Measurements from ENCODE around the gene PSME1. TPM values are rescaled to one million over a fixed set of nuclear protein-coding genes. Genes with fewer than 3 reads are reported as not detected.

PSME1 gene
- total RNA-seq, 2 experiments from 2014 or later, result 403 to 427 TPM

- DNase-seq, result no peak
- ChIA-PET POLR2A (interaction anchor here (0.8 to 5.6 kb wide), 3 partner anchors 9 to 49 kb away, joined by 4 to 41 read pairs (median 6); partner anchors contain the start of gene PCK2), CTCF (interaction anchor here (1.1 to 11.2 kb wide), 7 partner anchors 13 to 54 kb away, joined by 3 to 261 read pairs (median 36); partner anchors contain the start of genes EMC9, IRF9 and PCK2)
- no peak overlapping the region for H3K4me3 Mint-ChIP-seq
- no peaks in the 10 kb centered on the region for H3K9me3 Mint-ChIP-seq
- peaks cover 28% of the 10 kb centered on the region for H3K36me3 Mint-ChIP-seq
- intact Hi-C loops (cut with micrococcal nuclease), result no loop called here
- H3K27me3 Mint-ChIP-seq, result no peaks in the 10 kb centered on the region
- H3K4me1 Mint-ChIP-seq (ENCODE audit: low read depth), result peaks cover 22% of the 10 kb centered on the region
- H3K27ac Mint-ChIP-seq, result no peak overlapping the region
Measured at GRCh38 chr14:24106672-24107271, 29.2 kb upstream of the PSME1 start.

- Mint-ChIP-seq H3K4me1 (ENCODE audit: low read depth) (peaks cover 22% of the 10 kb centered on the region), H3K27ac (peak overlapping the region; percentile 91), H3K27me3 (no peaks in the 10 kb centered on the region), H3K9me3 (no peaks in the 10 kb centered on the region), H3K36me3 (peaks cover 15% of the 10 kb centered on the region), H3K4me3 (peak overlapping the region; percentile 11)
- DNase-seq, result no peak
- intact Hi-C loops (cut with micrococcal nuclease), result loop anchor here (1.0 kb wide), 2 partner anchors 13 to 55 kb away; no protein-coding TSS in a partner anchor
- ChIA-PET POLR2A (interaction anchor here (0.5 to 5.6 kb wide), 10 partner anchors 11 to 1726 kb away, joined by 3 to 41 read pairs (median 4); partner anchors contain the start of genes CARMIL3, EMC9, IRF9 and PCK2), CTCF (interaction anchor here (0.7 to 11.2 kb wide), 37 partner anchors 8 to 441 kb away, joined by 3 to 261 read pairs (median 5); partner anchors contain the start of genes CARMIL3, DHRS4L2, EMC9 and IPO4)
Measured at GRCh38 chr14:24108336-24108874, 27.6 kb upstream of the PSME1 start.

GRCh38 chr14:24110060-24110459, 25.9 kb upstream of the PSME1 start:
- CTCF ChIA-PET, result interaction anchor here (0.6 to 11.2 kb wide), 18 partner anchors 10 to 154 kb away, joined by 3 to 261 read pairs (median 7); partner anchors contain the start of genes CPNE6, DHRS4L2, EMC9 and IRF9
- H3K4me3 Mint-ChIP-seq, result no peak overlapping the region
- no peak overlapping the region for H3K27ac Mint-ChIP-seq
- no peaks in the 10 kb centered on the region for H3K27me3 Mint-ChIP-seq
- peaks cover 22% of the 10 kb centered on the region for H3K4me1 Mint-ChIP-seq (ENCODE audit: low read depth)
- peaks cover 4% of the 10 kb centered on the region for H3K36me3 Mint-ChIP-seq
- intact Hi-C loops (cut with micrococcal nuclease), result no loop called here
- no peak for DNase-seq
- no peaks in the 10 kb centered on the region for H3K9me3 Mint-ChIP-seq
- POLR2A ChIA-PET, result interaction anchor here (0.6 to 5.6 kb wide), 8 partner anchors 15 to 1370 kb away, joined by 3 to 41 read pairs (median 5); partner anchors contain the start of genes IRF9, PCK2 and PSME1

GRCh38 chr14:24110523-24110922, 25.5 kb upstream of the PSME1 start:
- no peaks in the 10 kb centered on the region for H3K9me3 Mint-ChIP-seq
- ChIA-PET POLR2A (interaction anchor here (1.1 to 5.6 kb wide), 6 partner anchors 16 to 52 kb away, joined by 3 to 41 read pairs (median 5); partner anchors contain the start of genes IRF9, PCK2 and PSME1), CTCF (interaction anchor here (0.5 to 11.2 kb wide), 17 partner anchors 10 to 164 kb away, joined by 3 to 261 read pairs (median 5); partner anchors contain the start of genes DHRS4L2, EMC9, IRF9 and MDP1)
- DNase-seq, result no peak
- no peak overlapping the region for H3K4me3 Mint-ChIP-seq
- no peaks in the 10 kb centered on the region for H3K27me3 Mint-ChIP-seq
- peak overlapping the region; percentile 20 for H3K27ac Mint-ChIP-seq
- intact Hi-C loops (cut with micrococcal nuclease), result no loop called here
- peaks cover 7% of the 10 kb centered on the region for H3K36me3 Mint-ChIP-seq
- H3K4me1 Mint-ChIP-seq (ENCODE audit: low read depth), result peaks cover 25% of the 10 kb centered on the region

- CTCF ChIA-PET, result interaction anchor here (1.4 to 4.6 kb wide), 9 partner anchors 18 to 220 kb away, joined by 3 to 33 read pairs (median 10); partner anchors contain the start of genes CIDEB, EMC9, IRF9 and MDP1
- Mint-ChIP-seq H3K4me3 (peak overlapping the region; percentile 95), H3K36me3 (peaks cover 21% of the 10 kb centered on the region), H3K9me3 (no peaks in the 10 kb centered on the region), H3K27me3 (no peaks in the 10 kb centered on the region), H3K27ac (peak overlapping the region; percentile 100), H3K4me1 (ENCODE audit: low read depth) (peaks cover 36% of the 10 kb centered on the region)
- POLR2A ChIA-PET, result interaction anchor here (1.0 to 6.6 kb wide), 11 partner anchors 13 to 316 kb away, joined by 3 to 73 read pairs (median 27); partner anchors contain the start of genes CBLN3, EMC9, IRF9 and KHNYN
- intact Hi-C loops (cut with micrococcal nuclease), result no loop called here
- no peak for DNase-seq
Measured at GRCh38 chr14:24113379-24113800, 22.6 kb upstream of the PSME1 start.

- Mint-ChIP-seq H3K36me3 (peaks cover 26% of the 10 kb centered on the region), H3K9me3 (no peaks in the 10 kb centered on the region), H3K4me3 (peak overlapping the region; percentile 95), H3K4me1 (ENCODE audit: low read depth) (peaks cover 30% of the 10 kb centered on the region), H3K27me3 (no peaks in the 10 kb centered on the region), H3K27ac (peak overlapping the region; percentile 100)
- DNase-seq, result peak; percentile 93
- CTCF ChIA-PET, result interaction anchor here (0.7 to 4.6 kb wide), 15 partner anchors 19 to 1105 kb away, joined by 3 to 33 read pairs (median 7); partner anchors contain the start of genes CIDEB, DHRS4L2, EMC9 and IRF9
- POLR2A ChIA-PET, result interaction anchor here (1.0 to 6.6 kb wide), 20 partner anchors 11 to 793 kb away, joined by 3 to 73 read pairs (median 8); partner anchors contain the start of genes CARMIL3, CBLN3, CHMP4A and CIDEB
- intact Hi-C loops (cut with micrococcal nuclease), result loop anchor here (1.0 to 2.0 kb wide), 10 partner anchors 20 to 793 kb away; partner anchors contain the start of genes CARMIL3, CHMP4A, EMC9 and IPO4
Measured at GRCh38 chr14:24113801-24114531, 22.0 kb upstream of the PSME1 start.

GRCh38 chr14:24114532-24115421, 21.2 kb upstream of the PSME1 start, which contains the start of the genes DCAF11 and NRL:
Gene DCAF11 (plus strand): TSS chr14:24114777. CDS start chr14:24115595, 818 bp downstream.
Gene NRL (minus strand): TSS chr14:24114949. CDS start chr14:24082848, 32,101 bp downstream.
- H3K27ac Mint-ChIP-seq, result peak within 1 kb of the TSS; percentile 100
- DNase-seq, result peak; percentile 99
- ChIA-PET POLR2A (interaction anchor here (1.0 to 6.6 kb wide), 21 partner anchors 8 to 794 kb away, joined by 3 to 73 read pairs (median 7); partner anchors contain the start of genes CARMIL3, CBLN3, CHMP4A and CIDEB), CTCF (interaction anchor here (0.7 to 4.6 kb wide), 18 partner anchors 17 to 1106 kb away, joined by 3 to 33 read pairs (median 4); partner anchors contain the start of genes CIDEB, DHRS4L2, EMC9 and IRF9)
- peak within 1 kb of the TSS; percentile 95 for H3K4me3 Mint-ChIP-seq
- no peaks in the 10 kb centered on the region for H3K9me3 Mint-ChIP-seq
- H3K36me3 Mint-ChIP-seq, result peaks cover 33% of the 10 kb centered on the region
- no peaks in the 10 kb centered on the region for H3K27me3 Mint-ChIP-seq
- intact Hi-C loops (cut with micrococcal nuclease), result loop anchor here (1.0 to 2.0 kb wide), 13 partner anchors 20 to 793 kb away; partner anchors contain the start of genes CARMIL3, CHMP4A, EMC9 and GMPR2
- peaks cover 24% of the 10 kb centered on the region for H3K4me1 Mint-ChIP-seq (ENCODE audit: low read depth)

- peak overlapping the region; percentile 100 for H3K27ac Mint-ChIP-seq
- H3K4me3 Mint-ChIP-seq, result peak overlapping the region; percentile 95
- DNase-seq, result peak; percentile 26
- intact Hi-C loops (cut with micrococcal nuclease), result loop anchor here (1.0 to 2.0 kb wide), 5 partner anchors 21 to 646 kb away; partner anchors contain the start of genes CARMIL3, GMPR2, IPO4 and NEDD8
- no peaks in the 10 kb centered on the region for H3K27me3 Mint-ChIP-seq
- CTCF ChIA-PET, result interaction anchor here (0.7 to 4.6 kb wide), 17 partner anchors 7 to 218 kb away, joined by 3 to 33 read pairs (median 7); partner anchors contain the start of genes CIDEB, EMC9, IRF9 and PCK2
- POLR2A ChIA-PET, result interaction anchor here (1.2 to 6.6 kb wide), 14 partner anchors 9 to 158 kb away, joined by 4 to 73 read pairs (median 15); partner anchors contain the start of genes CHMP4A, EMC9, IRF9 and PCK2
- peaks cover 36% of the 10 kb centered on the region for H3K36me3 Mint-ChIP-seq
- peaks cover 22% of the 10 kb centered on the region for H3K4me1 Mint-ChIP-seq (ENCODE audit: low read depth)
- H3K9me3 Mint-ChIP-seq, result no peaks in the 10 kb centered on the region
Measured at GRCh38 chr14:24115422-24116127, 20.4 kb upstream of the PSME1 start.

- ChIA-PET CTCF (interaction anchor here (0.7 to 4.6 kb wide), 11 partner anchors 8 to 217 kb away, joined by 3 to 33 read pairs (median 5); partner anchors contain the start of genes EMC9, IRF9, PCK2 and PSME2), POLR2A (interaction anchor here (0.9 to 6.6 kb wide), 7 partner anchors 10 to 158 kb away, joined by 3 to 73 read pairs (median 27); partner anchors contain the start of genes EMC9, PSME1, PSME2 and RNF31)
- H3K27ac Mint-ChIP-seq, result peak overlapping the region; percentile 100
- H3K9me3 Mint-ChIP-seq, result no peaks in the 10 kb centered on the region
- H3K4me1 Mint-ChIP-seq (ENCODE audit: low read depth), result peaks cover 20% of the 10 kb centered on the region
- H3K36me3 Mint-ChIP-seq, result peaks cover 38% of the 10 kb centered on the region
- intact Hi-C loops (cut with micrococcal nuclease), result no loop called here
- peak overlapping the region; percentile 95 for H3K4me3 Mint-ChIP-seq
- no peaks in the 10 kb centered on the region for H3K27me3 Mint-ChIP-seq
- no peak for DNase-seq
Measured at GRCh38 chr14:24116128-24116814, 19.7 kb upstream of the PSME1 start.

Measured in activated CD4-positive, alpha-beta memory T cell treated with anti-CD3 and anti-CD28 coated beads for 36 hours (primary cell).